ENCODE measurements around the gene OCEL1. TPM values are rescaled to one million over a fixed set of nuclear protein-coding genes. Genes with fewer than 3 reads are reported as not detected.

OCEL1 gene, protein sequence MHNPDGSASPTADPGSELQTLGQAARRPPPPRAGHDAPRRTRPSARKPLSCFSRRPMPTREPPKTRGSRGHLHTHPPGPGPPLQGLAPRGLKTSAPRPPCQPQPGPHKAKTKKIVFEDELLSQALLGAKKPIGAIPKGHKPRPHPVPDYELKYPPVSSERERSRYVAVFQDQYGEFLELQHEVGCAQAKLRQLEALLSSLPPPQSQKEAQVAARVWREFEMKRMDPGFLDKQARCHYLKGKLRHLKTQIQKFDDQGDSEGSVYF
- 23.4 TPM for total RNA-seq (ENCODE audit: unreplicated experiment)
- long read RNA-seq, partial matches to known transcripts: 2 of 11 reads
- long read RNA-seq, other reads (novel, unspliced or antisense): 2 of 11 reads

DNA sequence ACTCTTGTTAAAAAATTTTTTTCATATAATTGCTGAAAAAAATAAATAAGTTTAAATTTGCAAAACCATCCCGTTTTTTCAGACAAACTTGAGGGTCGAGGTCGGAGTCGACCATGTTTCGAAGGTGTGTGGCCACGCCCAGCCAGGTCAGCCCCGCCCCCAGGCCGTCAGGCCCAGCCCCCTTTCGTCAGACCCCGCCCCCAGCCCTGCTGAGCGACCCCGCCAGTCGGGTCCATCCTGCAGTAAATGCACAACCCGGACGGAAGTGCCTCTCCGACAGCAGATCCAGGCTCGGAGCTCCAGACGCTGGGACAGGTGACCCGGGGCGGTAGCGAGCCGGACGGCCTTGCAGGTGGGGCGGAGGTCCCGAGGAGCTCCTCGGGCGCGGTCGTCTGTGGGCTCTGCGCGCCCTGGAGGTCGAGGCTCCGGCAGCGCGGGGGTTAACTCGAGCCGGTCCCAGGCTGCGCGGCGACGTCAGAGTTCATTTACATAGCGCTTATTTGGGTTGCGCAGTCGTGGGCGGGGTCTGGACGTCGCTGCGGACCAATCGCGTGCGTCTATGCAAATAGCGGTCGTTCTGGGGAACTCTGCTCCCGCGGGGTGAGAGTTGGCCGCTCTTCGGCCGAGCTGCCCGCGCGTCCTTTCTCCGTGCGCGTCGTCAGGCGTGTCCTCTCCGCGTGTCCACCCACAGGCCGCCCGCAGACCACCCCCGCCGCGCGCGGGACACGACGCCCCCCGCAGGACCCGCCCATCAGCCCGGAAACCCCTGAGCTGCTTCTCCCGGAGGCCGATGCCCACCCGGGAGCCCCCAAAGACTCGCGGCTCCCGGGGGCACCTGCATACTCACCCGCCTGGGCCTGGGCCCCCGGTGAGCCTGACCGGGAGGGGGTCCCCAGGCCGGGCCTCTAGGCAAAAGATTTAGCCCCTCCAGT is at the start of gene OCEL1:
Gene OCEL1 (plus strand): TSS at position 225 of the 932 bp plus-strand sequence. CDS start 22 bp downstream, at position 247.
- DNase-seq: peak; percentile 97
- peak within 1 kb of the TSS; percentile 90 for H3K4me3 Mint-ChIP-seq (ENCODE audit: unreplicated experiment)
- H3K4me1 Mint-ChIP-seq (ENCODE audit: low read depth, unreplicated experiment): no peaks in the 10 kb centered on the region
- peaks cover 4% of the 10 kb centered on the region for H3K9me3 Mint-ChIP-seq (ENCODE audit: unreplicated experiment)
- TF ChIP-seq, protein P1, sequence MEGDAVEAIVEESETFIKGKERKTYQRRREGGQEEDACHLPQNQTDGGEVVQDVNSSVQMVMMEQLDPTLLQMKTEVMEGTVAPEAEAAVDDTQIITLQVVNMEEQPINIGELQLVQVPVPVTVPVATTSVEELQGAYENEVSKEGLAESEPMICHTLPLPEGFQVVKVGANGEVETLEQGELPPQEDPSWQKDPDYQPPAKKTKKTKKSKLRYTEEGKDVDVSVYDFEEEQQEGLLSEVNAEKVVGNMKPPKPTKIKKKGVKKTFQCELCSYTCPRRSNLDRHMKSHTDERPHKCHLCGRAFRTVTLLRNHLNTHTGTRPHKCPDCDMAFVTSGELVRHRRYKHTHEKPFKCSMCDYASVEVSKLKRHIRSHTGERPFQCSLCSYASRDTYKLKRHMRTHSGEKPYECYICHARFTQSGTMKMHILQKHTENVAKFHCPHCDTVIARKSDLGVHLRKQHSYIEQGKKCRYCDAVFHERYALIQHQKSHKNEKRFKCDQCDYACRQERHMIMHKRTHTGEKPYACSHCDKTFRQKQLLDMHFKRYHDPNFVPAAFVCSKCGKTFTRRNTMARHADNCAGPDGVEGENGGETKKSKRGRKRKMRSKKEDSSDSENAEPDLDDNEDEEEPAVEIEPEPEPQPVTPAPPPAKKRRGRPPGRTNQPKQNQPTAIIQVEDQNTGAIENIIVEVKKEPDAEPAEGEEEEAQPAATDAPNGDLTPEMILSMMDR (IDR thresholded peaks at IDR 0.05; ENCODE audit: partially characterized antibody, unreplicated experiment): no peak
- H3K27me3 Mint-ChIP-seq (ENCODE audit: unreplicated experiment): peaks cover 2% of the 10 kb centered on the region
- H3K27ac Mint-ChIP-seq (ENCODE audit: unreplicated experiment): peak within 1 kb of the TSS; percentile 77
- no peaks in the 10 kb centered on the region for H3K36me3 Mint-ChIP-seq (ENCODE audit: unreplicated experiment)

DNA sequence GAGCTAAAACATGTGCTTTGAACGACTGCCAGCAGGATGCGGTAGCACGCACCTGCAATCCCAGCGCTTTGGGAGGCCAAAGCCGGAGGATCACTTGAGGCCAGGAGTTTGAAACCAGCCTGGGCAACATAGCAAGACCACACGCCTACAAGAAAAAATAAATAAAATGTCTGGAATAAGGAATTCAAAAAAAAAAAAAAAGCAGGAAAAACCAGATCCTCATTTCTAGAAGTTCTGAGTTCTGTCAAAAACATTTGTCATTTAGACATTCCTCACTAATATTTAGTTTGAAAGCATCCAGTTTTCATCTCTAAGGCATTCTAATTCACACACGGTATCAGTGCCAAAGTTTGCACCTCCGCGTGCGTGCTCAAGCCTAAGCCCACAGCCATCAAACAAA is 47.7 kb upstream of the OCEL1 start:
- Mint-ChIP-seq H3K4me1 (ENCODE audit: low read depth, unreplicated experiment) (peaks cover 2% of the 10 kb centered on the region), H3K4me3 (ENCODE audit: unreplicated experiment) (no peak overlapping the region), H3K27ac (ENCODE audit: unreplicated experiment) (no peak overlapping the region), H3K36me3 (ENCODE audit: unreplicated experiment) (no peaks in the 10 kb centered on the region), H3K9me3 (ENCODE audit: unreplicated experiment) (no peaks in the 10 kb centered on the region), H3K27me3 (ENCODE audit: unreplicated experiment) (peaks cover 3% of the 10 kb centered on the region)
- DNase-seq: no peak
- TF ChIP-seq, protein P1 (IDR thresholded peaks at IDR 0.05; ENCODE audit: partially characterized antibody, unreplicated experiment): no peak

DNA sequence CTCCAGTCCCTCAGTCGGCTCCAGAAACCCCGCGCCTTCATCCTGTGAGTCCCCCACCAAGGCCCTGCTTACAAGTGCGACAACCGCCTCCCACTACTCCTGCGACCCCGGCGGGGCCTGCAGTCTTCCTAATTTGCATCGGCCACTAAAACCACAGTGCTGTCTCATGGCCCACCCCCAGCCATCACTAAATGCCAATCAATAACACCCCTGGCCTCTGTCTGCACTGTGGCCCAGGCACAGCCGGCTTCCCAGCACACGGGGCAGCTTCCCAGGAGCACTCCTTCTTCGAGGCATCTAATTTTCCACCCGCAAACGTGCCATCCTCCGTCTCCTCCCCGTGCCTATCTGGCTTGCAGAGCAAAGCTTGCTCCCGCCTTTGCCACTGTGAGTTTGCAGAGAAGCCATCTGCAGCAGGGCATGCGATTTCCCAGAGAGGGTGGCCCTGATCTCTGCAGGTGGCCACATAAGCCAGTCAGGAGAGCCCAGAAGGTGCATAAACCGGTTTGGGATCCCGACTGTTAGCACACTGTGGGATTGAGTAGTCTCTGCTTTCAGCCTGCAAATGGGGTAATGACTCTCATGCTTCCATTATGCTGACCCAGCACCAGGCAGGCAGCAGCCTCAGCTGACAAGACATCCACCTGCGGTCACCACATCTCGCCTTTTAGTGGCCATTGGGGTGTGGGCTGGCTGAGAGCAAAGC is 44.9 kb upstream of the OCEL1 start:
- no peak for DNase-seq
- TF ChIP-seq, protein P1 (IDR thresholded peaks at IDR 0.05; ENCODE audit: partially characterized antibody, unreplicated experiment): no peak
- peaks cover 2% of the 10 kb centered on the region for H3K4me1 Mint-ChIP-seq (ENCODE audit: low read depth, unreplicated experiment)
- H3K9me3 Mint-ChIP-seq (ENCODE audit: unreplicated experiment): no peaks in the 10 kb centered on the region
- no peak overlapping the region for H3K4me3 Mint-ChIP-seq (ENCODE audit: unreplicated experiment)
- no peak overlapping the region for H3K27ac Mint-ChIP-seq (ENCODE audit: unreplicated experiment)
- peaks cover 3% of the 10 kb centered on the region for H3K27me3 Mint-ChIP-seq (ENCODE audit: unreplicated experiment)
- no peaks in the 10 kb centered on the region for H3K36me3 Mint-ChIP-seq (ENCODE audit: unreplicated experiment)

DNA sequence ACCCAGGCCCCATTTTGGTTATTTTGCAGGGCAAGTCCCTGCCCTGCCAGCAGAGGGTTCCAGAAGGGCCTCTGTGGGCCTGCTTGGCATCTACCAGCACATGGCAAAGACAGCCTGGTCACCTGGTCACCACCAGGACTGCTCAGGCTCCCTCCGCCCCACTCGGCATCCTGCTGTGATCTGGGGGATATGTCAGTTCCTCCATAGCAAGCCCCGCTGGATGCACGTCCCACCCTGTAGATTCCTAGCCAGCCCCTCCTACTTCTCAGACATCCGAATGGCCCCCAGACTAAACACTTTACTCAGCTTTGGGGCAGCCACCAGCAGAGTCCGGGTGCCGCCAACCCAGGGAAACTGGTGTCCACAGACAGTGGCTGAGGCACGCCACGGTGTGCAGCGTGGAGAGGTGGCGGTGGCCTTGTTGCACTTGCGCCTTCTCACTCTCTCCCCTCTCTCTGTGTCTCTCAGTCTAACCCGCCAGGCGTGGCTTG is 42.7 kb upstream of the OCEL1 start:
- Mint-ChIP-seq H3K27me3 (ENCODE audit: unreplicated experiment) (peaks cover 3% of the 10 kb centered on the region), H3K9me3 (ENCODE audit: unreplicated experiment) (no peaks in the 10 kb centered on the region), H3K36me3 (ENCODE audit: unreplicated experiment) (no peaks in the 10 kb centered on the region), H3K4me1 (ENCODE audit: low read depth, unreplicated experiment) (peaks cover 2% of the 10 kb centered on the region), H3K4me3 (ENCODE audit: unreplicated experiment) (no peak overlapping the region), H3K27ac (ENCODE audit: unreplicated experiment) (no peak overlapping the region)
- TF ChIP-seq, protein P1 (IDR thresholded peaks at IDR 0.05; ENCODE audit: partially characterized antibody, unreplicated experiment): no peak
- no peak for DNase-seq

Data from glutamatergic neuron (in vitro differentiated cells).